HG03060 (cell line): ENCODE measurements around the gene TEFM.
A peak's percentile ranks its signal among the peaks of the same experiment; 100 is the strongest.
"Not testable (repeated sequence)": the region's sequence is repeated elsewhere in the genome, so short reads cannot be mapped to it uniquely, and the experiment has no call there.

Experiments used
- ATAC-seq: cut with Tn5 transposase; IDR thresholded peaks from one replicate; pipeline ENCODE4 v1.9.1; 2021; ENCODE audit warnings: low read depth, moderate number of reproducible peaks; ENCODE audit not compliant: unreplicated experiment

Gene TEFM

GRCh38 chr17:30922235-30923030, 16.4 kb upstream of the TEFM start:
- no peak for ATAC-seq

- ATAC-seq: no peak
These were observed 15.6 kb upstream of the TEFM start, which contains the start of gene ADAP2 for GRCh38 chr17:30921544-30922196. TSS of gene ADAP2 (plus strand) at chr17:30921945. CDS start at chr17:30922015, 70 bp downstream.

GRCh38 chr17:30920683-30921543, 14.9 kb upstream of the TEFM start:
- ATAC-seq: no peak

DNA sequence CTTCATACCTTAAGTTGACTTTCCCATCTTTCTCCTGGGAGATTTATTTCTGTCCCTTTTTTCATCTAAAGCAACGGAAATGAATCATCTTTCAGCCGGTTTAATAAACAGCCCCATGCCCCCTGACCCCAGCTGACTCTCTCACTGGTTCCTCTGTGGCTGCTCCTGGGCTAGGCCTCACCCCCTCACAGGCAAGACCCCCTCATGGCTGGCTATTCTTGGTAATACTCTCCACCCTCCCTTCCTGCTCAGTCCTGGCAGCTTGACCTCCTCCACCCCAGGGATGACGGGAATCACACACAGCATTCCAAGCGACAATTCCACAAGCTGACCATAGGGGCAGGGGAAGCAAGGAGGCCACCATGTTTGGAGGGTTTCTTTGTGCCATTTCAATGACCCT, 14.2 kb upstream of the TEFM start:
- ATAC-seq: no peak

DNA sequence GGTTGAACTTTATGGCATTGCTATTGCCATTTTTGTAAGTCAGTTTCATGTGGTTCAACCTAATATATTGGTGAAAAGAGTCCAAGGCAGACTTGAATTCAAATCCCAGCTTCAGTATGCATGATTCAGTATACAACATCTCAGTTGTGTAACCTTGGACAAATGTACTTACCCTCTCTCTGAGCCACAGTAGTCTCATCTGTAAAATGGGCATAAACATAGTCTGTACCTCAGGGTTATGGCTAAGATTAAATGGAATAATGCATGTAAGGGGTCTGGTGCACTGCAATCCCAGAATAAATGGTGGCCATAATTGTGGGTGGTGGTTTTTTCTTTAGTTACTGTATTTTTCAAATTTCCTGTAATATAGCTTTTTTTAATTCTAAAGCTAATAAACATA, 11.0 kb upstream of the TEFM start:
- ATAC-seq: no peak

- ATAC-seq: no peak
These were observed 10.0 kb upstream of the TEFM start for GRCh38 chr17:30915833-30916611.

DNA sequence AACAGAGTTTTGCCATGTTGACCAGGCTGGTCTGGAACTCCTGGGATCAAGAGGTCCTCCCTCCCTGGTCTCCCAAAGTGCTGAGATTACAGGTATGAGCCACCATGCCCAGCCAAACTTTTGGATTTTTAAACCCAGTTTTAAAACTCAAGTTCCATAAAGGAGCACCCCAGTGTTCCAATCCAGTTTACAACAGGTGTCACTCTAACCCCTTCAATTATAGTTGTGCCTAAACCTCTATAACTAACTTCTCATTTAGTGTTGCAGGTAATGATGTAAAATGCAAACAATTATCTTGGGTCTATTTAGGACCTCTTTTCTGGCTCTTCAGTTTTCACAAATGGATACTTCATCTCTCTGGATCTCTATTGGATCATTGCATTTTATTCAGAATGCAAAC, 7.9 kb upstream of the TEFM start:
- no peak for ATAC-seq

DNA sequence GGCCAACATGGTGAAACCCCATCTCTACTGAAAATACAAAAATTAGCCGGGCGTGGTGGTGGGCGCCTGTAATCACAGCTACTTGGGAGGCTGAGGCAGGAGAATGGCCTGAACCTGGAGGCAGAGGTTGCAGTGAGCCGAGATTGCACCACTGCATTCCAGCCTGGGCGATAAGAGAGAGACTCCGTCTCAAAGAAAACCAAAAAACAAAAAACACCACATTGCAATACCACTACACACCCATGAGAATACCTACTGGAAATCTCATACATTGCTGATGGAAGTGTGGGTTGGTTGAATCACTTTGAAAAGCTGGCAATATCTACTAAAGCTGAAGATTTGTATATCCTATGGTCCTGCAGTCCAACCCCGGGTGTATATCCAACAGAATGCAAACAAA, 4.1 kb upstream of the TEFM start:
- ATAC-seq: not testable (repeated sequence)

GRCh38 chr17:30908717-30909420, 2.8 kb upstream of the TEFM start:
- no peak for ATAC-seq

GRCh38 chr17:30905742-30906100, 317 bp downstream of the TEFM start:
- ATAC-seq: peak; percentile 21

DNA sequence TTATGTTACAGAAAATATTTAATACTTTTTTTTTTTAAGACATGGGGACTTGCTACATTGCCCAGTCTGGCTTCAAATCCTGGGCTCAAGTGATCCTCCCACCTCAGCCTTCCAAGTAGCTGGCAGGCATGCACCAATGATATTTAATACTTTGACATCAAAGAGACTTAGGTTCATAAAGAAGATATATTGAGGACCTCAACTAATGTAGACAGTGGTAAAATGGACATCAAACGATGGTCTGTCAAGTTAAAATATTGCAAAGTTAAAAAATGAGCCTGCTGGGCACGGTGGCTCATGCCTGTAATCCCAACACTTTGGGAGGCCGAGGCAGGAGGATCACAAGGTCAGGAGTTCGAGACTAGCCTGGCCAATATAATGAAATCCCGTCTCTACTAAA, 8.7 kb downstream of the TEFM start:
- ATAC-seq: no peak

DNA sequence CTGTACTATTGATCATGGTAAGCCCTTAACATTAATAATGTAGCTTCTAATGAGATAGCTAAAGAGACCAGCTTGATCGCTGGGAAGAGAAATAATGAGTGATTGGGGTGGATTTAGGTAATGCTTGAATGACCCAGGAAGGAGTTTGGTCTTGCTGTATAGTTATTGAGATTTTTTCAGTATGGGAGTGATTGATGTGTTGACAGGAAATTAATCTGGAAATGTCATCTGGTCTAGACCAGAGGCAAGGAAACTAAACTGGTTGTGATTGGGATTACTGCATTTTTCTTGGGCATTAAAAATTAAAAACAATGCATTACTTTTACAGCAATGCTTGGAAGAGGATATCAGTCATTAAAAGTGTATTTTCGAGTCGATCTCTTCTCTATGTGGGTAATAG, 11.8 kb downstream of the TEFM start:
- no peak for ATAC-seq

DNA sequence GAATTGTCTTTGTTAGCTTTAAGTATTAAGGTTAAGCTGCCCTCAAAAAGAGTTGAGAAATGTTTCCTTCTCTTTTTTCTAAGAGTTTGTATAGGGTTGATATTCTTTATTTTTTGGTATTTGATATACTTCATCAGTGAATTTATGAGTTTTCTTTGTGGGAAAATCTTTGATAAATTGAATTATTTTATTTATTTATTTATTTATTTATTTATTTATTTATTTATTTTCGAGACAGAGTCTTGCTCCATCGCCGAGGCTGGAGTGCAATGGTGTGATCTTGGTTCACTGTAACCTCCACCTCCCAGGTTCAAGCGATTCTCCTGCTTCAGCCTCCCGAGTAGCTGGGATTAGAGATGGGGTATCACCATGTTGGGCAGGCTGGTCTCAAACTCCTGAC, 19.9 kb downstream of the TEFM start:
- ATAC-seq: no peak

DNA sequence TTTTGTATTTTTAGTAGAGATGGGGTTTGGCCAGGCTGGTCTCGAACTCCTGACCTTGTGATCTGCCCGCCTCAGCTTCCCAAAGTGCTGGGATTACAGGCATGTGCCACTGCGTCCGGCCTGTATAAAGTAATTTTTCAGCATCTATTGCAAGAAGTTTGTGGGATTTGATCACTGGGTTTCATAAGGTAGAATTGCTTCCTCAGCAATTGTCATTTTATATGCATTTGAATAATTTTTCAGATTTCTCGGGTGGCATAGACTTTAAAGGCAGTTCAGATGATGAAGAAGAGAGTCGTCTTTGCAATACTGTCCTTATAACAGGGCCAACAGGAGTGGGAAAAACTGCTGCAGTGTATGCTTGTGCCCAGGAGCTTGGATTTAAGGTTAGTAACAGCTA, 37.0 kb downstream of the TEFM start:
- ATAC-seq: no peak

DNA sequence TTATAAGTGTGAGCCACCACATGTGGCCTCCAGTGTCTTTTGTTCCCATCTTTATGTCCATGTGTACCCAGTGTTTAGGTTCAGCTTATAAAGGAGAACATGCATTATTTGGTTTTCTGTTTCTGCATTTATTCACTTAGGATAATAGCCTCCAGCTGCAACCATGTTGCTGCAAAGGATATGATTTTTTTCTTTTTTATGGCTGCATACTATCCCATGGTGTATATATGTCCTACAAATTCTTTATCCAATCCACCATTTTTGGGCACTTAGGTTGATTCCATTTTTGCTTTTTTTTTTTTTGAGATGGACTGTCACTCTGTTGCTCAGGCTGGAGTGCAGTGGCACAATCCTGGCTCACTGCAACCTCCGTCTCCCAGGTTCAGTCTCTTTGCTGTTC, 41.4 kb downstream of the TEFM start:
- no peak for ATAC-seq

GRCh38 chr17:30858556-30859250, 47.3 kb downstream of the TEFM start:
- no peak for ATAC-seq

GRCh38 chr17:30854146-30854545, 51.9 kb downstream of the TEFM start:
- ATAC-seq: no peak
